HG02884 (cell line): ENCODE results near the gene TMEM247.
"Not testable (repeated sequence)": the region's sequence is repeated elsewhere in the genome, so short reads cannot be mapped to it uniquely, and the experiment has no call there.

Experiments used
- ATAC-seq: cut with Tn5 transposase; IDR thresholded peaks from one replicate; pipeline ENCODE4 v1.9.1; 2021; ENCODE audit warnings: mild to moderate bottlenecking, moderate library complexity; ENCODE audit not compliant: unreplicated experiment

The TMEM247 gene

GRCh38 chr2:46509804-46510203 is 30.4 kb downstream of the TMEM247 start:
- ATAC-seq = no peak

- ATAC-seq = no peak
Observed at GRCh38 chr2:46510598-46511177, 31.3 kb downstream of the TMEM247 start.

DNA sequence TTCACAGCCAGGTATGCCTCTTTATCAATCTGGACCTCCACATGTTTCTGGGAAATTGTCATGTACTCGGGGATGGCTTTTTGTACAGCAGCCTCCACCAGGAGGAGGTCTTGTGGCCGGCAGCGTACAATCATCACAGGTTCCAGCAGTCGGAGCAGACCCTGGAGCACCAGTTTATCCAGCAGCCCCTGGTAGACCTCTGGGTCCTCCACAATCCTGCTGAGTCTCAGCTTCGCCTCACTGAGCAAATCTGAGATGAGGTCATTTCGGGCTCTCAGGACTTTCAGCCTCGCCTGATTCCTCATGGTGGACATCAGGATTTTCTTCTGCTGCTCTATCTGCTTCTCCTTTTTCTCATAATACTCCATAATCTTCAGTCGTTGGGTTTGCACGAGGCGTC is 32.8 kb downstream of the TMEM247 start:
- no peak for ATAC-seq

DNA sequence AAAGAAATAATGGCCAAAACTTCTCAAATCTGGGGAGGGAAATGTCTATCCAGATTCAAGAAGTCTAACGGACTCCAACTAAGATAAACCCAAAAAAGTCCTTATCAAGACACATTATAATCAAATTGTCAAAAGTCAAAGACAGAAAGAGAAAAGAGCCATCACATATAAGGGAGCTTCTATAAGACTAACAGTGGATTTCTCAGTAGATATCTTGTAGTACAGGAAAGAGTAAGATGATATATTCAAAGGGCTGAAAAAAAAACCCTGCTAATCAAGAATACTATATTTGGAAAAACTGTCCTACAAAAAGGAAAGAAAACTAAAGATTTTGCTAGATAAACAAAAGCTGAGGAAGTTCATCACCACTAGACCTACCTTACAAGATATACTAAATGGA is 35.4 kb downstream of the TMEM247 start:
- no peak for ATAC-seq

GRCh38 chr2:46517485-46517884 is 38.1 kb downstream of the TMEM247 start:
- ATAC-seq = no peak

DNA sequence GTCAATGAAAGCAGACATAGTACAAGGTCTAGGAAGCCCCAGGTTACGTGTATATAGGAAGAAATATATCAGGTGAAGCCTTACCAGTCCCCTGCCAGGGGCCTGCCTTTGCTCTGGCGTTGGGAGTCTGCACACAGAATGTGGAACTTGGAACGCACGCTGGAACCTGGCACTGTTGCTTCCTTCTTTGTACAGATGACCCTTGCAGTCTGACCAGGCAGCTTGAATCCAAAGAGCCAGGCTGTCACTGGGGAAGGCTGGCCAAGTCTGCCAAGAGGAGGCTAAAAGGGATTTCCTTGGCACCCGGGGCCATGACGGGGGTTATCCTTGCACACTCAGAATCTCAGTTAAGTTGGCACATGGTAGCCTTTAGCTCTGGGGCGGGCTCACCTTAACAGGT is 39.5 kb downstream of the TMEM247 start:
- ATAC-seq = no peak

DNA sequence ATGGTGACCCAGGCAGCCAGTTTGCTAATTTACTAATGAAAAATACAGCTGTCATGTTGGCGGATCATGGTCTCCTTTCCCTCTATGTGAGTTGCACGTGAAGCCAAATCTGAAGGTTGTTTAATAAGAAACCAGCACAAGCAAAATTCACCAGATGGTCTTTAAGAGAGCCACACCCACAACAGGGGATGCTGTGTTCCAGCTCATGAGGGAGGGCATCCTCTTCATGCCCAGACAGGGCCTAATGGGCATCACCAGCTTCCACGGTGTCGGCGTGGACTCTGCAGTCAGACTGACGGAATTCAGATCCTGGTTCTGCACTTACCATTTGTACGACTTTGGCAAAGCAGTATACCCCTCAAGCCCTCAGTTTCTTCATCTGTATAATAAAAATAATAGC is 39.9 kb downstream of the TMEM247 start:
- no peak for ATAC-seq

DNA sequence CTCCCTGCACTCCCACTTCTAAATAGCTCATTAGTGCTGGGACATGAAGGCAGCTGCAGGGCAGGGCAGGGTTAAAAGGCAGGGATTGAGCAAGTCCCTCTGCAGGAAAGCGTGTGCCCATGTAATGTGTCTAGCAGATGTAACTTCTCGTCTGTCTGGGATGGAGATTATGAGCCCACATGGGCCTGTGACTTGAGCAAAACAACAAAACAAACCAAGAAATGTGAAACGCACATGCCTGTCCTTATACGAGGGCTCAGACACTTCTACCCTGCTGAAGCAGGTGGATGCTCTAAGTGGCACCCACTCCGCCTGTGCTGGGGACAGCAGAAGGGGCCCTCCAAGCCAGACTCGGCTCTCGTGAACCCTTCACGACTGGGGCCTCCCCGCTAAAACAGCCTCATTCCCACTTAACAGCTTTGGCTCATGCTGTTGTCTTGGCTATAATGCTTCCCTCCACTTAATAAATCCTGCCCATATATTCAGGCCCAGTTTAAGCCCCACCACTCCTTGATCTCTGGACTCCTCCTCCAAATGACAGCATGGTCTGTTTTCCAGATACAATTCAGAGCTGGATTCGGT is 40.9 kb downstream of the TMEM247 start:
- no peak for ATAC-seq

- ATAC-seq = no peak
Observed at GRCh38 chr2:46521215-46521683, 41.9 kb downstream of the TMEM247 start.

GRCh38 chr2:46522385-46522784 is 43.0 kb downstream of the TMEM247 start:
- ATAC-seq = not testable (repeated sequence)

GRCh38 chr2:46525522-46526155 is 46.3 kb downstream of the TMEM247 start:
- no peak for ATAC-seq

GRCh38 chr2:46528880-46529279 is 49.5 kb downstream of the TMEM247 start:
- no peak for ATAC-seq

- no peak for ATAC-seq
Observed at GRCh38 chr2:46530639-46531038, 51.3 kb downstream of the TMEM247 start.

DNA sequence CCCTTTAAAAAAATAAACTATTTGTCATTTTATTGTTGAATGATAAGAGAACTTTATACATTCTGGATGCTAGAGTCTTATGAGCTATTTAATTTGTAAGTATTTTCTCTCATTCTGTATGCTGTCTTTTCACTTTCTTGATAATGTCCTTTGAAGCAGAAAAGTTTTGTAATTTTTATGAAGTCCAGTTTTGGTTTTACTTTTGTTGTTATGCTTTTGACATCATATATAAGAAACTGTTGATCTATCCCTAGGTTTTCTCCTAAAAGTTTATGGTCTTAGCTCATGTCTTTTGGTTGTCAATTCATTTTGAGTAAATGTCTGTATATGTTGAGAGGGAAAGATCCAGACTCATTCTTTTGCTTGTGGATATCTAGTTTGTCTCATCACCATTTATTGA is 52.5 kb downstream of the TMEM247 start:
- no peak for ATAC-seq
